OCI-LY3 (cell line): ENCODE data around the gene LITAFD.

Experiments
- EZH2phosphoT487 ChIP-seq: fragments of 200-600 bp; shearing (Covaris generic); IDR thresholded peaks from 2 replicates; pipeline ENCODE4 v1.6.1; 2018; ENCODE audit warnings: antibody characterized with exemption, mixed run types, low read depth
- TF ChIP-seq, protein P1 (sequence below): fragments of 200-600, 300-600 bp; sonication (generic); IDR thresholded peaks from 2 replicates; pipeline ENCODE4 v1.5.1; 2014; ENCODE audit warnings: antibody characterized with exemption, low read length, low read depth

DNA sequence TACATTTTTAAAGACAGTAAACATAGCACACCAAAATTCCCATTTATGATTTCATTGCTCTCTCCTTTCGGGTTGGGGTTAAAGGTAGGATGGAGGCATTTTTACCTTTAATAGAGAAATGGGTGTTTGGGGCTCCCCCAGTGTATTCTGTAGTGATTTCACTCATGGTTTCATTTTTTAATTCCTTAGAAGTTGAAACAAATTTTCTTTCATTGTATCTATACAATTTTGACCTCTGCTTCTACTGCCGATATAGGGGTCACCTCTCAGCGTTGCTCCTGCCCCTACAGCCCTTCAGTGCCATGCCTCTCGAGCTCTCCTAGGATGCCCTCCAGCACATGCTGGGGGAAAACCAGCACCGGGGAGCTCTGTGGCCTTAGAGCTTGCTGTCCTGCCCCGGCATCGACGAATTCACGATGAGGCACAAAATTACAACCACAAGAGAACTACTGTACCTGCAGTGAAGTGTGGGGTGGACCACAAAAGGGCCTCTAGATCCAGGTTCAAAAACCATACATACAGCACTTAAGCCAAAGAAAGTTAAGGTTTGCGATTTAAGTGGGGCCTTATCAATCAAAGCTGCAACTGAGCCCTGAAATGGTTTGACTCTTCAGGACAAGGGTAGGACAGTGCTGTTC lies 39.3 kb downstream of the LITAFD start:
- TF ChIP-seq EZH2phosphoT487 = no peak
- TF ChIP-seq, protein P1, sequence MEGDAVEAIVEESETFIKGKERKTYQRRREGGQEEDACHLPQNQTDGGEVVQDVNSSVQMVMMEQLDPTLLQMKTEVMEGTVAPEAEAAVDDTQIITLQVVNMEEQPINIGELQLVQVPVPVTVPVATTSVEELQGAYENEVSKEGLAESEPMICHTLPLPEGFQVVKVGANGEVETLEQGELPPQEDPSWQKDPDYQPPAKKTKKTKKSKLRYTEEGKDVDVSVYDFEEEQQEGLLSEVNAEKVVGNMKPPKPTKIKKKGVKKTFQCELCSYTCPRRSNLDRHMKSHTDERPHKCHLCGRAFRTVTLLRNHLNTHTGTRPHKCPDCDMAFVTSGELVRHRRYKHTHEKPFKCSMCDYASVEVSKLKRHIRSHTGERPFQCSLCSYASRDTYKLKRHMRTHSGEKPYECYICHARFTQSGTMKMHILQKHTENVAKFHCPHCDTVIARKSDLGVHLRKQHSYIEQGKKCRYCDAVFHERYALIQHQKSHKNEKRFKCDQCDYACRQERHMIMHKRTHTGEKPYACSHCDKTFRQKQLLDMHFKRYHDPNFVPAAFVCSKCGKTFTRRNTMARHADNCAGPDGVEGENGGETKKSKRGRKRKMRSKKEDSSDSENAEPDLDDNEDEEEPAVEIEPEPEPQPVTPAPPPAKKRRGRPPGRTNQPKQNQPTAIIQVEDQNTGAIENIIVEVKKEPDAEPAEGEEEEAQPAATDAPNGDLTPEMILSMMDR = no peak
